Mesothelial cell of epicardium (in vitro differentiated cells): Measurements from ENCODE around the gene RBMXL3. TPM values are rescaled to one million over a fixed set of nuclear protein-coding genes. Genes with fewer than 3 reads are reported as not detected.
A peak's percentile ranks its signal among the peaks of the same experiment; 100 is the strongest.

Source experiments
- DNase-seq, 2 experiments: peaks; one replicate each; pipeline ENCODE4 v3.0.0; 2021; ENCODE audit warnings: low spot score in 2 of 2; ENCODE audit not compliant: unreplicated experiment in 2 of 2
- H3K27ac Mint-ChIP-seq: 2 replicates; pipeline ENCODE4 v1.8.0; 2021; ENCODE audit warnings: mixed read lengths
- H3K27me3 Mint-ChIP-seq: 2 replicates; pipeline ENCODE4 v1.8.0; 2021; ENCODE audit warnings: low read depth, mixed read lengths
- H3K36me3 Mint-ChIP-seq: 2 replicates; pipeline ENCODE4 v1.8.0; 2021; ENCODE audit warnings: mixed read lengths
- H3K4me1 Mint-ChIP-seq: 2 replicates; pipeline ENCODE4 v1.8.0; 2021; ENCODE audit warnings: mixed read lengths
- H3K4me3 Mint-ChIP-seq: 2 replicates; pipeline ENCODE4 v1.8.0; 2021; ENCODE audit warnings: mild to moderate bottlenecking, moderate library complexity, mixed read lengths
- H3K9me3 Mint-ChIP-seq: 2 replicates; pipeline ENCODE4 v1.8.0; 2021; ENCODE audit warnings: mixed read lengths
- CTCF ChIP-seq: fragments of 200-600 bp; sonication (generic); IDR thresholded peaks from one replicate; pipeline ENCODE4 v1.5.0; 2021; ENCODE audit warnings: antibody characterized with exemption; ENCODE audit not compliant: unreplicated experiment
- total RNA-seq: library from RNA; stranded (reverse); gene quantifications from 3 replicates; pipeline ENCODE4 v1.2.1, GENCODE V29; 2021

The RBMXL3 gene
- total RNA-seq, 1 donor from 2014 or later, result not detected

DNA sequence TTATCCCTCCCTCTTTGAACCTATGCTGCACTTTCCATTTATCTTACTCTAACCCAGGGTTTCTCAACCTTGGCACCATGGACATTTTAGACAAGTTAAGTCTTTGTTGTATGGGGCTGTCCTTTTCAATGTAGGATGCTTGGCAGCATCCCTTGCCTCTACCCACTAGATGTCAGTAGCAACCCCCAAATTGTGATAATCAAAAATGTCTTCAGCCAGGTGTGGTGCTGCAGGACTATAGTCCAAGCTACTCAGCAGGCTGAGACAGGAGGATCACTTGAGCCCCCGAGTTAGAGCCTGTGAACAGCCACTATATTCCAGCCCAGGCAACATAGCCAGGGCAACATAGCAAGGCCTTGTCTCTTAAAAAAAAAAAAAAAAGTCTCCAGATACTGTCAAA, 37.7 kb downstream of the RBMXL3 start:
- Mint-ChIP-seq H3K27me3 (no peaks in the 10 kb centered on the region), H3K36me3 (peaks cover 3% of the 10 kb centered on the region), H3K27ac (no peak overlapping the region), H3K9me3 (no peaks in the 10 kb centered on the region), H3K4me3 (no peak overlapping the region), H3K4me1 (peaks cover 50% of the 10 kb centered on the region)
- TF ChIP-seq CTCF, result no peak
- DNase-seq, result peak in 1 of 2 experiments; percentile 39

GRCh38 chrX:115229337-115230003, 40.3 kb downstream of the RBMXL3 start:
- Mint-ChIP-seq H3K27ac (peak overlapping the region; percentile 45), H3K27me3 (no peaks in the 10 kb centered on the region), H3K4me1 (peaks cover 60% of the 10 kb centered on the region), H3K4me3 (peak overlapping the region; percentile 26), H3K9me3 (no peaks in the 10 kb centered on the region), H3K36me3 (no peaks in the 10 kb centered on the region)
- TF ChIP-seq CTCF, result no peak
- DNase-seq, result no peak

- Mint-ChIP-seq H3K27me3 (no peaks in the 10 kb centered on the region), H3K9me3 (no peaks in the 10 kb centered on the region), H3K36me3 (no peaks in the 10 kb centered on the region), H3K27ac (peak overlapping the region; percentile 97), H3K4me3 (peak overlapping the region; percentile 98), H3K4me1 (peaks cover 79% of the 10 kb centered on the region)
- TF ChIP-seq CTCF, result no peak
- DNase-seq, result no peak
These were observed 43.8 kb downstream of the RBMXL3 start for GRCh38 chrX:115232933-115233496.

- Mint-ChIP-seq H3K4me3 (peak within 1 kb of the TSS; percentile 98), H3K27me3 (no peaks in the 10 kb centered on the region), H3K27ac (peak within 1 kb of the TSS; percentile 97), H3K36me3 (no peaks in the 10 kb centered on the region), H3K4me1 (peaks cover 74% of the 10 kb centered on the region), H3K9me3 (no peaks in the 10 kb centered on the region)
- peak; percentile 37 to 65 for DNase-seq
- no peak for TF ChIP-seq CTCF
These were observed 44.6 kb downstream of the RBMXL3 start, which contains the start of gene LRCH2 for GRCh38 chrX:115233497-115234455. LRCH2 (minus strand) TSS chrX:115234096; CDS start chrX:115234041, 55 bp downstream.

DNA sequence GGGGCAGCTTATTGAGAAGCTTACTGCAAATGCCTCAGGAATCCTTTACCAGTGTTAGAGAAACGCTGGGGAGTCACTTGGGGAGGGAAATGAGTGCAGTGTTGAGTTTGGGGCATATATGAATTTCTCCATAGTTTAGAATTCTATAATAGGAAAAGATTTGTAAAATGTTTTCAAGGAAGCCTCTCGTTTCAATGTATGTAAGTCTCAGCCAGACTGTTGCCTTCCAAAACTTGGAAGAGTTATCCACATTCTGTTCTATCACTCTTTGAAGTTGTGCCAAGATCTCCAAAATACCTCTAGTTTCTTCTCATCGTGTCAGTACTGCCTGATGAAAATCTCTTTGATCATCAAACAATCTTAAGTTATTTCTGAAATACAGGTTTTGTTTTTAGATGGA, 45.3 kb downstream of the RBMXL3 start:
- H3K4me1 Mint-ChIP-seq, result peaks cover 71% of the 10 kb centered on the region
- H3K36me3 Mint-ChIP-seq, result no peaks in the 10 kb centered on the region
- H3K9me3 Mint-ChIP-seq, result no peaks in the 10 kb centered on the region
- TF ChIP-seq CTCF, result no peak
- no peaks in the 10 kb centered on the region for H3K27me3 Mint-ChIP-seq
- no peak for DNase-seq
- H3K4me3 Mint-ChIP-seq, result peak overlapping the region; percentile 98
- peak overlapping the region; percentile 92 for H3K27ac Mint-ChIP-seq
